H1 (cell line): ENCODE results near the gene TP53RK. TPM values are rescaled to one million over a fixed set of nuclear protein-coding genes. Genes with fewer than 3 reads are reported as not detected.

Experiments used
- CTCF ChIA-PET: fragments of 300-600 bp; sonication (Branson Sonifier 250); formaldehyde crosslinking; loops from one replicate; lab custom pipeline; 2021; ENCODE audit not compliant: partially characterized antibody; lab: Charles Lee
- POLR2A ChIA-PET: fragments of 300-600 bp; sonication (Branson Sonifier 250); formaldehyde crosslinking; loops from one replicate; lab custom pipeline; 2021; ENCODE audit warnings: inconsistent platforms; ENCODE audit not compliant: partially characterized antibody; lab: Charles Lee
- DNase-seq, 2 experiments: peaks; one replicate each; pipeline versions ENCODE4 v3.0.0 to v3.0.0-alpha.2; 2010 to 2022; ENCODE audit warnings: low spot score in 2 of 2, low read depth in 1 of 2, mixed read lengths in 1 of 2
- FAIRE-seq: peaks from 2 replicates; lab custom pipeline; 2011; peaks lifted over from hg19 to GRCh38; lab: Jason Lieb, UNC
- H2AFZ ChIP-seq: 2 replicates; pipeline ENCODE4 v1.8.1; 2012; ENCODE audit warnings: low read length, inconsistent platforms
- H2AK5ac ChIP-seq: 2 replicates; pipeline ENCODE4 v1.6.1; 2013; ENCODE audit warnings: low read depth, low read length
- H2BK120ac ChIP-seq: replicated peaks from 2 replicates; pipeline ENCODE3; 2013; ENCODE audit warnings: low read depth, low read length, inconsistent platforms
- H2BK12ac ChIP-seq: 2 replicates; pipeline ENCODE4 v1.6.1; 2013; ENCODE audit warnings: low read depth, low read length
- H2BK15ac ChIP-seq: 2 replicates; pipeline ENCODE4 v1.6.1; 2013; ENCODE audit warnings: low read length
- H2BK20ac ChIP-seq: 2 replicates; pipeline ENCODE4 v1.6.1; 2013; ENCODE audit warnings: low read length
- H2BK5ac ChIP-seq: 2 replicates; pipeline ENCODE4 v1.6.1; 2013; ENCODE audit warnings: low read depth, low read length
- H3K14ac ChIP-seq: 2 replicates; pipeline ENCODE4 v1.6.1; 2013; ENCODE audit warnings: inconsistent platforms; ENCODE audit not compliant: insufficient read length
- H3K18ac ChIP-seq: 2 replicates; pipeline ENCODE4 v1.6.1; 2013; ENCODE audit warnings: low read length; ENCODE audit errors: extremely low read depth
- H3K23ac ChIP-seq: 2 replicates; pipeline ENCODE4 v1.6.1; 2013; ENCODE audit warnings: inconsistent platforms; ENCODE audit not compliant: insufficient read length
- H3K23me2 ChIP-seq: 2 replicates; pipeline ENCODE4 v1.6.1; 2013; ENCODE audit warnings: low read depth, low read length
- H3K27ac ChIP-seq: 2 replicates; pipeline ENCODE4 v1.6.1; 2011; ENCODE audit warnings: low read depth, low read length, inconsistent platforms
- H3K27me3 ChIP-seq, 4 experiments: replicated peaks in 1 of 4; 1 replicate in 1 of 4; 2 replicates in 3 of 4; pipeline versions ENCODE4 v1.6.1 to v1.8.1; 2011 to 2013; ENCODE audit warnings: low read length in 3 of 4, mild to moderate bottlenecking in 3 of 4, inconsistent platforms in 2 of 4, mixed read lengths in 2 of 4, moderate library complexity in 1 of 4; ENCODE audit not compliant: control insufficient read depth in 3 of 4, insufficient read depth in 3 of 4; ENCODE audit errors: extremely low read depth in 1 of 4
- H3K36me3 ChIP-seq, 4 experiments: 2 replicates each; pipeline versions ENCODE4 v1.6.1 to v1.8.1; 2011 to 2013; ENCODE audit warnings: mild to moderate bottlenecking in 4 of 4, low read length in 3 of 4, moderate library complexity in 2 of 4, control low read depth in 1 of 4, inconsistent platforms in 1 of 4; ENCODE audit not compliant: insufficient read depth in 4 of 4, control insufficient read depth in 2 of 4
- H3K4ac ChIP-seq: replicated peaks from 2 replicates; pipeline ENCODE3; 2013; ENCODE audit warnings: low read length, low read depth, mixed read lengths, inconsistent platforms; ENCODE audit not compliant: insufficient read length
- H3K4me1 ChIP-seq, 4 experiments: replicated peaks in 1 of 4; 1 replicate in 1 of 4; 2 replicates in 3 of 4; pipeline versions ENCODE4 v1.6.1 to v1.8.1; 2011 to 2013; ENCODE audit warnings: low read length in 3 of 4, inconsistent platforms in 2 of 4, mixed read lengths in 1 of 4; ENCODE audit not compliant: insufficient read depth in 4 of 4, control insufficient read depth in 3 of 4
- H3K4me2 ChIP-seq, 2 experiments: 2 replicates each; pipeline versions ENCODE4 v1.6.1 to v1.8.1; 2011 to 2013; ENCODE audit warnings: low read depth in 2 of 2, low read length in 2 of 2, control low read depth in 1 of 2, inconsistent platforms in 1 of 2, mild to moderate bottlenecking in 1 of 2; ENCODE audit not compliant: insufficient read depth in 1 of 2
- H3K4me3 ChIP-seq, 4 experiments: fragments of 200-600, 300-600 bp in 1 of 4; sonication (generic), shearing (Covaris generic), sonication (Bioruptor Twin) in 1 of 4; 2 replicates each; pipeline versions ENCODE4 v1.5.1 to v1.8.1; 2011 to 2016; ENCODE audit warnings: low read length in 4 of 4, low read depth in 3 of 4, control low read depth in 2 of 4, inconsistent platforms in 2 of 4, mild to moderate bottlenecking in 2 of 4, mixed read lengths in 1 of 4, moderate library complexity in 1 of 4; ENCODE audit not compliant: insufficient read depth in 2 of 4; ENCODE audit errors: extremely low read depth in 1 of 4
- H3K56ac ChIP-seq: replicated peaks from 2 replicates; pipeline ENCODE3; 2013; ENCODE audit warnings: low read depth, mild to moderate bottlenecking, mixed read lengths, low read length, inconsistent platforms; ENCODE audit not compliant: insufficient read length
- H3K79me1 ChIP-seq: 2 replicates; pipeline ENCODE4 v1.6.1; 2013; ENCODE audit warnings: low read depth, low read length, control low read depth
- H3K79me2 ChIP-seq, 2 experiments: 2 replicates each; pipeline versions ENCODE4 v1.6.1 to v1.8.1; 2012 to 2013; ENCODE audit warnings: low read length in 2 of 2, mild to moderate bottlenecking in 2 of 2, inconsistent platforms in 1 of 2; ENCODE audit not compliant: insufficient read depth in 2 of 2, control insufficient read depth in 1 of 2
- H3K9ac ChIP-seq, 4 experiments: replicated peaks in 1 of 4; 1 replicate in 1 of 4; 2 replicates in 3 of 4; pipeline versions ENCODE4 v1.6.1 to v1.8.1; 2011 to 2013; ENCODE audit warnings: low read depth in 3 of 4, low read length in 3 of 4, control low read depth in 2 of 4, mild to moderate bottlenecking in 2 of 4, moderate library complexity in 2 of 4, inconsistent platforms in 1 of 4; ENCODE audit errors: extremely low read depth in 1 of 4
- H3K9me3 ChIP-seq, 2 experiments: 2 replicates each; pipeline versions ENCODE4 v1.6.1 to v1.8.1; 2012 to 2013; ENCODE audit warnings: mild to moderate bottlenecking in 2 of 2, moderate library complexity in 2 of 2, control low read depth in 1 of 2, inconsistent platforms in 1 of 2, low read depth in 1 of 2, low read length in 1 of 2, mixed read lengths in 1 of 2; ENCODE audit not compliant: insufficient read depth in 2 of 2
- H4K20me1 ChIP-seq, 2 experiments: replicated peaks in 1 of 2; 2 replicates each; pipeline versions ENCODE3 to v1.8.1; 2011 to 2013; ENCODE audit warnings: inconsistent platforms in 2 of 2, low read length in 2 of 2, mild to moderate bottlenecking in 1 of 2; ENCODE audit not compliant: insufficient read depth in 2 of 2, control insufficient read depth in 1 of 2
- H4K5ac ChIP-seq: 2 replicates; pipeline ENCODE4 v1.6.1; 2013; ENCODE audit warnings: low read length, low read depth, mixed read lengths, inconsistent platforms; ENCODE audit not compliant: insufficient read length
- H4K8ac ChIP-seq: 2 replicates; pipeline ENCODE4 v1.8.0; 2013; ENCODE audit warnings: mild to moderate bottlenecking, moderate library complexity, low read length, inconsistent platforms; ENCODE audit not compliant: insufficient read depth; ENCODE audit errors: extremely low read depth
- H4K91ac ChIP-seq: replicated peaks from 2 replicates; pipeline ENCODE3; 2013; ENCODE audit warnings: low read length, mixed read lengths, inconsistent platforms; ENCODE audit not compliant: insufficient read length
- CEBPB ChIP-seq: IDR thresholded peaks from 2 replicates; pipeline ENCODE4 v1.6.1; 2012; ENCODE audit warnings: low read depth, low read length
- EP300 ChIP-seq, 2 experiments: IDR thresholded peaks; 1 replicate in 1 of 2; 2 replicates in 1 of 2; pipeline ENCODE4 v1.6.1; 2011 to 2012; ENCODE audit warnings: low read depth in 2 of 2, low read length in 2 of 2, mild to moderate bottlenecking in 2 of 2, borderline replicate concordance in 1 of 2, inconsistent platforms in 1 of 2, moderate library complexity in 1 of 2
- GTF2F1 ChIP-seq: IDR thresholded peaks from 2 replicates; pipeline ENCODE4 v1.6.1; 2012; ENCODE audit warnings: low read depth, low read length, improper control_type of control experiment, borderline replicate concordance
- HDAC2 ChIP-seq, 2 experiments: fragments of 300-600 bp in 1 of 2; sonication (generic) in 1 of 2; IDR thresholded peaks; 2 replicates each; pipeline ENCODE4 v1.6.1; 2011 to 2012; ENCODE audit warnings: low read depth in 2 of 2, low read length in 2 of 2, mild to moderate bottlenecking in 2 of 2, moderate library complexity in 2 of 2, borderline replicate concordance in 1 of 2, inconsistent platforms in 1 of 2
- KDM1A ChIP-seq: fragments of 200-600, 300-600 bp; sonication (generic); IDR thresholded peaks from 2 replicates; pipeline ENCODE4 v1.7.1; 2016; ENCODE audit warnings: mild to moderate bottlenecking, low read length, borderline replicate concordance
- MAFK ChIP-seq: IDR thresholded peaks from 2 replicates; pipeline ENCODE4 v1.6.1; 2012; ENCODE audit warnings: low read depth, mild to moderate bottlenecking, improper control_type of control experiment, low read length
- NRF1 ChIP-seq: IDR thresholded peaks from 2 replicates; pipeline ENCODE4 v1.6.1; 2011; ENCODE audit warnings: mild to moderate bottlenecking, low read depth, low read length, improper control_type of control experiment
- SAP30 ChIP-seq: fragments of 300-600 bp; sonication (generic); IDR thresholded peaks from 2 replicates; pipeline ENCODE4 v1.7.1; 2012; ENCODE audit warnings: low read length, moderate library complexity, mild to moderate bottlenecking, inconsistent platforms; ENCODE audit not compliant: insufficient read depth, insufficient replicate concordance
- SP1 ChIP-seq: IDR thresholded peaks from 2 replicates; pipeline ENCODE4 v1.6.1; 2011; ENCODE audit warnings: low read depth, low read length
- ZNF274 ChIP-seq: IDR thresholded peaks from 2 replicates; pipeline ENCODE4 v1.7.0; 2012; ENCODE audit warnings: low read length, borderline replicate concordance; ENCODE audit errors: extremely low read depth
- WGBS, 2 experiments: shearing (Covaris generic) in 1 of 2; methylation state at CpG; one replicate each; pipeline versions ENCODE4 v1.1.6 to v1.1.7; 2013 to 2015; ENCODE audit warnings: low lambda C conversion rate in 2 of 2, mixed read lengths in 2 of 2, inconsistent platforms in 1 of 2, low coverage in 1 of 2, missing lambda C conversion rate in 1 of 2; ENCODE audit not compliant: insufficient replicate concordance in 2 of 2, insufficient coverage in 1 of 2, insufficient read length in 1 of 2; ENCODE audit errors: extremely low coverage in 1 of 2, missing lambda C conversion rate in 1 of 2; 5-methylcytosine and 5-hydroxymethylcytosine counted together
- polyA plus RNA-seq, 7 experiments: library from polyadenylated mRNA; depleted of rRNA in 3 of 7; stranded (reverse) in 5 of 7; unstranded in 2 of 7; fragments of >200 nt in 5 of 7; fragments of 200-250 nt in 2 of 7; gene quantifications; 1 replicate in 5 of 7; 2 replicates in 1 of 7; 4 replicates in 1 of 7; pipeline versions ENCODE4 v1.2.1 to v1.2.3, GENCODE V29; 2011 to 2013; ENCODE audit warnings: missing spikeins in 2 of 7, mixed read lengths in 2 of 7
- total RNA-seq: library from RNA; stranded (reverse); fragmentation: NEBNext Ultra II Directional; extraction: Animal tissue kit (Norgen Biotek cat#: 25700); gene quantifications from 2 replicates; pipeline ENCODE4 v1.2.1, GENCODE V29; 2021

The TP53RK gene
- total and polyA plus RNA-seq, 2 of the 8 experiments (the other 6 are each of a cell fraction or from before 2014, with no cell fraction given): 8.5 to 16.3 TPM

- Histone ChIP-seq H4K20me1 (no peaks in the 10 kb centered on the region), H2BK5ac (peak overlapping the region; percentile 89; the same call in 1 of the 2 replicates), H2AFZ (no peak overlapping the region), H3K4ac (no peak overlapping the region), H2BK120ac (no peak overlapping the region), H2BK15ac (no peak overlapping the region), H3K18ac (no peak overlapping the region; the same call in 1 of the 2 replicates), H2AK5ac (0 out of 2 replicates have a peak overlapping the region, but pooled peaks have one; percentile 41), H3K4me3 (peak overlapping the region; percentile 81 to 93 (median 87)), H3K79me2 (peaks cover 10 to 45% of the 10 kb centered on the region in 2 experiments), H3K23ac (no peak overlapping the region), H3K4me2 (peak overlapping the region; percentile 84 to 85), H3K27me3 (no peaks in the 10 kb centered on the region), H3K36me3 (peaks cover 2 to 25% (median 13%) of the 10 kb centered on the region in 4 experiments; a peak in 5 of 8 replicates), H3K4me1 (peaks cover 3 to 11% (median 6%) of the 10 kb centered on the region in 4 experiments), H4K91ac (no peak overlapping the region), H4K5ac (peak overlapping the region; percentile 61), H2BK12ac (no peak overlapping the region), H3K9me3 (no peaks in the 10 kb centered on the region; a peak in 1 of 4 replicates), H2BK20ac (no peak overlapping the region), H3K9ac (peak overlapping the region; percentile 90 to 99 (median 92)), H3K27ac (peak overlapping the region; percentile 87), H3K14ac (no peak overlapping the region), H3K56ac (peak overlapping the region; percentile 81), H3K79me1 (peaks cover 6% of the 10 kb centered on the region; the same call in 1 of the 2 replicates), H4K8ac (peak overlapping the region; percentile 92; the same call in 1 of the 2 replicates), H3K23me2 (peaks cover 10% of the 10 kb centered on the region)
- CTCF ChIA-PET: interaction anchor here (1.3 to 2.2 kb wide), 5 partner anchors 9 to 167 kb away, joined by 3 to 8 read pairs (median 4); no protein-coding TSS in a partner anchor
- WGBS, 2 experiments: 26% methylated on average over 20 of the region's 20 CpGs; no CpG with 5 or more reads in 1 of the 2 experiments
- POLR2A ChIA-PET: interaction anchor here (0.5 to 3.4 kb wide), 11 partner anchors 9 to 1315 kb away, joined by 3 to 16 read pairs (median 3); partner anchors contain the start of gene ZNF334
- no peak for DNase-seq
- no peak for FAIRE-seq
- TF ChIP-seq KDM1A (peak; percentile 96), EP300 (IDR thresholded peaks at IDR 0.05; ENCODE audit: borderline replicate concordance in 1 of 2, low read depth in 2 of 2, low read length in 2 of 2) (no peak), CEBPB (no peak), SP1 (no peak), NRF1 (no peak), GTF2F1 (no peak), HDAC2 (IDR thresholded peaks at IDR 0.05; ENCODE audit: borderline replicate concordance in 1 of 2, low read depth in 2 of 2, low read length in 2 of 2) (peak in 1 of 2 experiments; percentile 31; a peak in 1 of 4 replicates), SAP30 (peak; percentile 31), MAFK (no peak), ZNF274 (no peak)
These were observed 828 bp downstream of the TP53RK start for GRCh38 chr20:46688151-46689081.
